Measurements from ENCODE around the gene SLC5A5.

SLC5A5 gene

GRCh38 chr19:17837972-17838371, 33.8 kb upstream of the SLC5A5 start:
- H3K9me3 ChIP-seq: no peaks in the 10 kb centered on the region
- H3K4me1 ChIP-seq (ENCODE audit: control insufficient read depth in 1 of 2, insufficient read depth in 1 of 2, low read depth in 1 of 2, low read length in 1 of 2): peaks cover 0 to under 1% of the 10 kb centered on the region in 2 experiments
- no peak overlapping the region for H3K27ac ChIP-seq
- H3K4me3 ChIP-seq (ENCODE audit: low read depth in 1 of 2, low read length in 1 of 2): no peak overlapping the region
- no peaks in the 10 kb centered on the region for H3K27me3 ChIP-seq
- no peak for TF ChIP-seq CTCF (IDR thresholded peaks at IDR 0.05)
- peaks cover 96% of the 10 kb centered on the region for H3K36me3 ChIP-seq

GRCh38 chr19:17840019-17840418, 31.7 kb upstream of the SLC5A5 start:
- Histone ChIP-seq H3K27ac (no peak overlapping the region), H3K4me3 (ENCODE audit: low read depth in 1 of 2, low read length in 1 of 2) (no peak overlapping the region), H3K9me3 (no peaks in the 10 kb centered on the region), H3K4me1 (ENCODE audit: control insufficient read depth in 1 of 2, insufficient read depth in 1 of 2, low read depth in 1 of 2, low read length in 1 of 2) (peaks cover 8 to 20% of the 10 kb centered on the region in 2 experiments), H3K27me3 (no peaks in the 10 kb centered on the region), H3K36me3 (peaks cover 89% of the 10 kb centered on the region)
- TF ChIP-seq CTCF (IDR thresholded peaks at IDR 0.05): no peak

GRCh38 chr19:17841371-17841809, 30.4 kb upstream of the SLC5A5 start:
- no peak overlapping the region for H3K27ac ChIP-seq
- H3K4me1 ChIP-seq (ENCODE audit: control insufficient read depth in 1 of 2, insufficient read depth in 1 of 2, low read depth in 1 of 2, low read length in 1 of 2): peaks cover 21 to 34% of the 10 kb centered on the region in 2 experiments
- no peaks in the 10 kb centered on the region for H3K27me3 ChIP-seq
- peaks cover 77% of the 10 kb centered on the region for H3K36me3 ChIP-seq
- H3K9me3 ChIP-seq: no peaks in the 10 kb centered on the region
- no peak for TF ChIP-seq CTCF (IDR thresholded peaks at IDR 0.05)
- H3K4me3 ChIP-seq (ENCODE audit: low read depth in 1 of 2, low read length in 1 of 2): no peak overlapping the region

GRCh38 chr19:17841810-17842662, 29.7 kb upstream of the SLC5A5 start:
- Histone ChIP-seq H3K27ac (no peak overlapping the region), H3K36me3 (peaks cover 71% of the 10 kb centered on the region), H3K9me3 (no peaks in the 10 kb centered on the region), H3K27me3 (no peaks in the 10 kb centered on the region), H3K4me3 (ENCODE audit: low read depth in 1 of 2, low read length in 1 of 2) (no peak overlapping the region), H3K4me1 (ENCODE audit: control insufficient read depth in 1 of 2, insufficient read depth in 1 of 2, low read depth in 1 of 2, low read length in 1 of 2) (peaks cover 28 to 40% of the 10 kb centered on the region in 2 experiments)
- no peak for TF ChIP-seq CTCF (IDR thresholded peaks at IDR 0.05)

GRCh38 chr19:17842663-17843291, 29.0 kb upstream of the SLC5A5 start:
- no peak for TF ChIP-seq CTCF (IDR thresholded peaks at IDR 0.05)
- Histone ChIP-seq H3K27ac (no peak overlapping the region), H3K27me3 (no peaks in the 10 kb centered on the region), H3K4me1 (ENCODE audit: control insufficient read depth in 1 of 2, insufficient read depth in 1 of 2, low read depth in 1 of 2, low read length in 1 of 2) (peaks cover 35 to 43% of the 10 kb centered on the region in 2 experiments), H3K36me3 (peaks cover 63% of the 10 kb centered on the region), H3K4me3 (ENCODE audit: low read depth in 1 of 2, low read length in 1 of 2) (no peak overlapping the region), H3K9me3 (no peaks in the 10 kb centered on the region)

Data from neutrophil (primary cell).